Fibroblast of skin of abdomen (primary cell): ENCODE measurements around the gene APLF.
"Not testable (repeated sequence)": the region's sequence is repeated elsewhere in the genome, so short reads cannot be mapped to it uniquely, and the experiment has no call there.

Source experiments
- DNase-seq: peaks from one replicate; pipeline ENCODE4 v3.0.0-alpha.2; 2013

The APLF gene

GRCh38 chr2:68476454-68476853 is 9.1 kb downstream of the APLF start:
- DNase-seq = no peak

DNA sequence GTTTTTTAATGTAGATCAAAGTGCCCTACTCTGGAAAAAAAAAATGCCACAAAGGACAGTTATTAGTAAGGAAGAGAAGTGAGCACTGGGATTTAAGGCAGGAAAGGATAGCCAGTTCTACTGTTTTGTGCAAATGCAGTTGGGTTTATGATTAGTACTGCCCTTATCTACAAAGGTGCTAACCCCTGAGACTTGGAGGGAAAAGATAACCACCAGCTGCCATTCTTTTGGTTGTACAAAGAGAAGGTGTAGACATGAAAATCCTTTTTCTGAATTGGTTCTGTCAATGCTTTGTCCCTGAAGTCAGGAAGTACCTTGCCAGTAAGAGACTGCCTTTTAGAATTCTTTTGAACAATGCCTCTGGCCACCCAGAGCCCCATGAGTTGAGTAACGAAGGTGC is 11.3 kb downstream of the APLF start:
- DNase-seq = no peak

GRCh38 chr2:68482296-68482820 is 15.0 kb downstream of the APLF start:
- no peak for DNase-seq

GRCh38 chr2:68483011-68483410 is 15.6 kb downstream of the APLF start:
- DNase-seq = no peak

DNA sequence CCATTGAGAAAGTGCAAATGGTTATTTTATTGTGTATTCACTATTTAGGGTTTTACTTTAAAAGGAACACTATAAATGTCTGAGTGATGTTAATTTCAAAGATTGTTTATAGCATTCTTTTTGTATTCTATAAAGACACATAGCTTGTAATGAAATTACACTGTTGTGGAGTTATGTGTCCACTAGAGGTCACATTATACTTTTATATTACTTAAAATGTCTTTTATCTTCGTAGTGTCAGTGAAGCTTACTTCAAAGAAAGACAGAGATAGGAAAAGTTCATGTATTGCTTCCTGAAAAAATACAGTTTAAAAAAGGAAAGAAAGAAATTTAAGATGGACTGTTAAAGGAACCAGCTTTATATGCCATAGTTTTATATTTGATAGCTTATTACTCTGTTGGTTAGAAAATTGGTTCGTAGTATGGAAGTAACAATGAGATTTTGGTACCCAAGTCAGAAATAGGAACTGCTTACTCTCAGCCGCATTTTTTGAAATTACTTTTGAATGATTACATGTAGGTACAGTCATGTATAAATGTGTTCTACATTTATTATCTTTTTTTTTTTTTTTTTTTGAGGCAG is 20.5 kb downstream of the APLF start:
- DNase-seq = peak; percentile 29

DNA sequence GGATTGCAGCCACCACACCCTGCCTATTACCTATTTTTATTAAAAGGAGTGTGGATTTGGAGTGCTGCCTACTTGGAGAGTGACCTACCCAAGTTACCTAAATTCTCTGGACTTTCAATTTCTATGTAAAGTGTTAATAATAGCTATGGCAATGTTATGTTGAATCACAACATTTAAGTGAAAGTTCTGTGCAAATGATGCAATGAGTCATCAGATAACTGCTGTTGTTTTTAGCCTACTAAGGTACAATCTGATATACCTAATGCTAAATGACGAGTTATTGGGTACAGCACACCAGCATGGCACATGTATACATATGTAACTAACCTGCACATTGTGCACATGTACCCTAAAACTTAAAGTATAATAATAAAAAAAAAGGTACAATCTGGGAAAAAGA is 21.2 kb downstream of the APLF start:
- not testable (repeated sequence) for DNase-seq

- DNase-seq = no peak
Measured at GRCh38 chr2:68489282-68489681, 21.9 kb downstream of the APLF start.

- DNase-seq = no peak
Measured at GRCh38 chr2:68491582-68491981, 24.2 kb downstream of the APLF start.

DNA sequence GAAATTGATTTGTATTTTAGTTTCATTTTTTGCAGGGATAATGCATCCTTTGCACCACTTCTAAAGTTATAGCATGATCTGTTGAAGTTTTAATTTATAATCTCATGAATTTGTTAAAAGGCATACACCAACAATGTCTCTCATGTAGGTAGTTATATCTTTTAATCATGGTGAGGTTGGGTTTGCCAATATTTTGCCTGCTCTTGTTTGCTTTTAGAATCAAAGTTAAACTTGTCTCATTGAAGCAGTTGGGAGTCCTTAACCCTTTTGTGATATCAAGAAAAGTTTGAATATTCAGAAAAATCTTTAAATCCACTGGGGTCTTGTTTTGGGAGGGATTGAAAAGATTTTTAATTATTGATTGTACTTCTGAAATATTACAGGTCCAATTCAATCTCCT is 31.7 kb downstream of the APLF start:
- no peak for DNase-seq

DNA sequence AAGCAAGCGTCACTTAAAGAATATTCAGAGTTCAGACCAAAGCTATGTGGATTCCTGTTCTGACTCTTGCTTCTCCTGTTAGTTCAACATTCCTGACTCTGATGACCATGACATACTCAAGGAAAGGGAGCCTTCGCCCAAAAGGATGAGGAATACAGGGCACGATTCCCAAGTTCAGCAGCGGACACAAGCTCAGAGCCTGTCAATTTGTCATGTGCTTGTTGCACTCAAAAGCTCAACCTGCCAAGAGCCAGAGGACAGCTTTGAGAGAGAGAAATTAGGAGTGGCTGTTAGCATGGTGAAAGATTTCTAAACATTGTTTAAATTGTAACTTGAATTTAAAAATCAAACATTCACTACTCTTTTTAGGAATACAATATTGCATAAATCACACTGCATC is 33.3 kb downstream of the APLF start:
- no peak for DNase-seq

DNA sequence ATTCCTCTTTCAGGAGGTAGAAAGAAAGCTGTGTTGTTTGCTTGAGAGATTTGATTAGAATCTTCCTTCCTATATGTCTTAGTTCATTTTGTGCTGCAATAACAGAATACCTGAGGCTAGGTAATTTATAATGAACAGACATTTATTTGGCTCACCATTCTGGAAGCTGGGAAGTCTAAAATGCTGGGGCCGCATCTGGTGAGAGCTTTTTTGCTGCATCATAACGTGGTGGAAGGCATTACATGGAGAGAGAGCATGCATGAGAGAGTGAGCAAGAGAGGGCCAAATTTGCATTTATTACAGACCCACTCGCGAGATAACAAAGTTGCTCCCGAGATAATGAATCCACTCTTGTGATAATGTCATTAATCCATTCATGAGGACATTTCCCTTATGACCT is 34.4 kb downstream of the APLF start:
- no peak for DNase-seq

GRCh38 chr2:68505603-68506159 is 38.3 kb downstream of the APLF start:
- no peak for DNase-seq

DNA sequence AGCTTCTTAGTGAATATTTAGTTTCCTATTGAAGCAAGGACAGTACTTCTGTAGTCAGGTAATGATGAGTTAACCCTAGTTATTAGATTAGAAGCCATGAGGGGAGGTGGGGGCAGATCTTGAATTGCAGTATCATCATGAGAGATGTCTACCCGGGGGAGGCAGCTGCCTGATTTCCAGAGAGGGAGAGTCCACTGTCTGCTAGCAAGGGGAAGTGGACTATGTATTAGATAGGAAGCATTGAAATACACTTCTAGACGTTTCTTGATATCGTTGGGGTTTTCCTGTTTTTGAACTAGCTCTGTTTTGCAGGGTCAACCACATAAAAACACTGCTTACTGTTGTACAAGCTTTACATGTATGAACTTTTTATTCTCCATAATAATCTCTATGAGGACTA is 38.8 kb downstream of the APLF start:
- no peak for DNase-seq

DNA sequence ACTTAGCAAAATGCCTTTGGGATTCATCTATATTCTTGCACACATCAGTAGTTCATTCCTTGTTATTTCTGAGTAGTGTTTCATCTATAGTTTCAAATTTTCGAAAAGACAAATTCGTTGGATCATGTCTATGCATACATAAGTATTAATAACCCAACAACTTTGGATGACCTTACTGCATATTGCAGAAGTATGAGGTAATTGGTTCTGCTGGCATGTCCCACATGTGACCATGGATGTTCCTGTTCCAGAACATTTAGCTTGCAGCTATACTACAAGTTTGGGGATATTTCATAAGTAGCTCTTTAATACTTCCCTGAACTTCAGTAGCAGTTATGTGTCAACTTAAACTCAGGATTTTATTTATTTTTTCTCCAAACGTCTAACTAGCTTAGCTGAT is 44.9 kb downstream of the APLF start:
- no peak for DNase-seq

GRCh38 chr2:68512966-68513365 is 45.6 kb downstream of the APLF start:
- DNase-seq = no peak

GRCh38 chr2:68514316-68514929 is 47.0 kb downstream of the APLF start:
- no peak for DNase-seq

DNA sequence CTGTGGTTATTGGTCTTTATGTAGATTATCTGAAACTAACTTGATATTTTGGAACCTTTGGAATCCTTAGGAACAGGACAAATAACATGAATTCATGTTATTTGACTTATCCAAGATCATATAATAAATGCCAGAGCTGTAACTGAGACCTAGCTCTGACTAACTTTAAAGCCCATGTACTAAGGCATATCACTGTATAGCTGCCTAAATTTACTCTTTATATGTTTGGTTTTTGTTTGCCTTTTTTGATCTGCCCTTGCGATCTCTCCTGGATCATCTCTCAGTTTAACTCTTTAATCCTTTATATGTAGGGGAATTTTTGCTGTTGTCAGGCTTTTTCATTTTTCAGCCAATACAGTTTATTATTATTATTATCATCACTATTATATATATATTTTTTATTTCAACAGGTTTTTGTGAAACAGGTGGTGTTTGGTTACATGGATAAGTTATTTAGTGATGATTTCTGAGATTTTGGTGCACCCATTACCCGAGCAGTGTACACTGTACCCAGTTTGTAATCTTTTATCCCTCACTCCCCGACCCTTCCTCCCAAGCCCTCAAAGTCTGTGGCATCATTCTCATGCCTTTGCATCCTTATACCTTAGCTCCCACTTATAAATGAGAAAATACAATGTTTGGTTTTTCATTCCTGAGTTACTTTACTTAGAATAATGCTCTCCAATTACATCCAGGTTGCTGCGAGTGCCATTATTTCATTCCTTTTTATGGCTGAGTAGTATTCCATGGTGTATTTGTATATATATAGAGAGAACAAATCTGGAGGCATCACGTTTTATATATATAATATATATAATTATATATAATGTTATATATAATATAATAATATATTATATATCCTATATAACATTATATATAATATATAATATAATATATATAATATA is 48.9 kb downstream of the APLF start:
- no peak for DNase-seq

DNA sequence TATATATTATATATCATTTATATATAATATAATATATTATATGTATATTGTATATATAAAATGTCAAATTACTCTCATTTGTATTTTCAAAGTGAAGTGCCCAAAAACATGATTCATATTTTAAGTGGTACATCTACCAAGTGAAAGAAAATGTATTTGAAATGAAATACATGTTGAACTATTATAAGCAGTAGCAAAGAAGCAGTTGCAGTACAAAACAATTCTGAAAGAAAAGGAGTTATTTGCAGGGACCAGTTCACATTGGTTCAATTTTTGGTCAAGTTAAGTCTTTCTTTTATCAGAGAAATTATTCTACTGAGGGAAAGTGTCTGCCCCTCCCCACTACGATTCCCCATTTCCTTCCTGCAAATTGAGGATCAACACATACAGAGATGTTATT is 51.9 kb downstream of the APLF start:
- no peak for DNase-seq

DNA sequence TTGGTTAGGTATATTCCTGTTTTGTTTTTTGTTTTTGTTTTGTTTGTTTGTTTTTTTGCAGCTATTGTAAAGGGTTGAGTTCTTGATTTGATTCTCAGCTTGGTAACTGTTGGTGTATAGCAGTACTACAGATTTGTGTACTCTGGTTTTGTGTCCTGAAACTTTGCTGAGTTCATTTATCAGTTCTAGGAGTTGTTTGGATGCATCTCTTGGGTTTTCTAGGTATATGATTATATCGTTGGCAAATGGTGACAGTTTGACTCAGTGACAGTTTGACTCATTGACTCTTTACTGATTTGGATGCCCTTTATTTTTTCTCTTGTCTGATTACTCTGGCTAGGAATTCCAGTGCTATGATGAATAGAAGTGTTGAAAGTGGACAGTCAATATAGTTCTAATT is 53.7 kb downstream of the APLF start:
- no peak for DNase-seq

DNA sequence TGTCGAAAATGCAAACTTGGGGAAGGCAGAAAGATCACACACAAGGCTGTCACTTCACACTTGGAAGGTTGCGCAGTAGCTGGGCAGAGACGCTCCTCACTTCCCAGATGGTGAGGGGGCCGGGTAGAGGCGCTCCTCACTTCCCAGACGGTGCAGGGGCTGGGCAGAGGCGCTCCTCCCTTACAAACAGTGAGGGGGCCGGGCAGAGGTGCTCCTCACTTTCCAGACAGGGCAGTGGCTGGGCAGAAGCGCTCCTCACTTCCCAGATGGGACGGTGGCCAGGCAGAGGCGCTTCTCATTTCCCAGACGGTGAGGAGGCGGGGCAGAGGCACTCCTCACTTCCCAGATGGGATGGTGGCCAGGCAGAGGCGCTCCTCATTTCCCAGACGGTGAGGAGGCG is 59.6 kb downstream of the APLF start:
- not testable (repeated sequence) for DNase-seq

DNA sequence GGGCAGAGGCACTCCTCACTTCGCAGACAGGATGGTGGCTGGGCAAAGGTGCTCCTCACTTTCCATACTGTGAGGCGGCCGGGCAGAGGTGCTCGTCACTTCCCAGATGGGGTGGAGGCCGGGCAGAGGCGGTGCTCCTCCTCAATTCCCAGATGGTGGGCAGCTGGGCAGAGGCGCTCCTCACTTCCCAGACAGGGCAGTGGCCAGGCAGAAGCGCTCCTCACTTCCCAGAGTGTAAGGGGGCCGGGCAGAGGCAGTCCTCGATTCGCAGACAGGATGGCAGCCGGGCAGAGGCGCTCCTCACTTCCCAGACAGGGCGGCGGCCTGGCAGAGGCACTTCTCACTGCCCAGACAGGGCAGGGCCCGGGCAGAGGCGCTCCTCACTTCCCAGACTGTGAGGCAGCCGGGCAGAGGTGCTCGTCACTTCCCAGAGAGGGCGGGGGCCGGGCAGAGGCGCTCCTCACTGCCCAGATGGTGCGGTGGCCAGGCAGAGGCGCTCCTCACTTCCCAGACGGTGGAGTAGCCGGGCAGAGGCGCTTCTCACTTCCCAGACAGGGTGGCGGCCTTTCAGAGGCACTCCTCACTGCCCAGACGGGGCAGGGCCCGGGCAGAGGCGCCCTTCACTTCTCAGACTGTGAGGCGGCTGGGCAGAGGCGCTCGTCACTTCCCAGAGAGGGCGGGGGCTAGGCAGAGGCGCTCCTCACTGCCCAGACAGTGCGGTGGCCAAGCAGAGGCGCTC is 60.1 kb downstream of the APLF start:
- DNase-seq = not testable (repeated sequence)

DNA sequence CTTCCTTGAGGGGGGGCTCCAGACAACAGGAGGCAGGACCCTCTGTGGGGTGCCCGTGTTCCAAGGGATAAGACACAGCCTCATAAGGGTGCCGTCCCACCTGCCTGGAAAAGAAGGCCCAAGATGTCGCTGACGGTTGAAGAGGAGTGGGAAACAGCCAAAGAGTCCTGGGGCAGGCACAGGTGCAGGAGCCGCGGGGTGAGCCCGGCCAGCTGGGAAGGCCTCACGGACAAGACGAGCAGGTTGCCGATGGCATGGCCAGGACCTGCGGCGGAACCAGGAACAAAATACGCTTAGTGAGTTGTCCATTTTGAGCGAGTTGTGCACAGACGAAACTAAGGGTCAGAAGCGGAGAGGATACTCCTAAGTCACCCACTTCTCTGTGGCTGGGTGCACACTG is 61.8 kb downstream of the APLF start:
- DNase-seq = not testable (repeated sequence)

DNA sequence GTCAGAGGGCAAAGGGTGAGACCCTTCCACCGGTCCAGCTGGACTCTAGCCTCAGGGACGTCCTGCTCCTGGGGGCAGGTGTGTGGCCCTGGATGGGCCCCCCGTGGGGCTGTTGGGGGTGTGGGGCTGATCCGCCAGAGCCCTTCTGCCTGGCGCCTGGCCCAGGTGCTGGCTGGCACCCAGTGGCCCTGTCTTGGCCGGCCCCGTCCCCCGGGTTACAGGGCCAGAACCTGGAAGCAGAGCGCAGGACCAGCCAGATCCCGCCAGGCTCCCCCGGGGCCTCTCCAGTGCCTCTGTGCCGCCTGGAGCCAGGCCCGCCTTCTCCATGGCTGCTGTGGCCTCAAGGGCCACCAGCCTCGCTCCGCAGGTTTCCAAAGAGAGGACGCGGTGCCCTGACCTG is 62.3 kb downstream of the APLF start:
- not testable (repeated sequence) for DNase-seq
